HG03103 (cell line): Measurements from ENCODE around the gene FILIP1L.
A peak's percentile ranks its signal among the peaks of the same experiment; 100 is the strongest.

Experiments used
- ATAC-seq: cut with Tn5 transposase; IDR thresholded peaks from one replicate; pipeline ENCODE4 v1.9.1; 2021; ENCODE audit warnings: low read depth; ENCODE audit not compliant: unreplicated experiment

The FILIP1L gene

DNA sequence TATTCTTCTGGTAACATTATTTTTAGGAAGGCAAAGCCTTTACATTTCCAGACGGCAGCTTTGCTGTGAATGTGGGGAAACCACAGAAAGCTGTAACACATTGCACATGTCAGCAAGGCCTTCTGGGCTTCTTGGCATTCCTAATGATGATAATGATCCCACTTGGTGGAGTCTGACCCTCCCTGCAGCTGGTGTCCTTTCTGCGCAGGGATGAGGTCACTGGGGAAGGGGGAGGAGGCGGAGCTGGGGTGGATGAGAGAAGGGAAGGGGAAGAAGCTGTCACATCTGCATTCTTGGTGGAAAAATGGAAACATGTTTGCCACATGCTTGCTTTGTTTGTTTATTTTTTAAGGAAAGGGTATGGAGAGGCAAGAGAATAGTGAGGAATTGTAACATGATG is 68.6 kb downstream of the FILIP1L start:
- no peak for ATAC-seq

DNA sequence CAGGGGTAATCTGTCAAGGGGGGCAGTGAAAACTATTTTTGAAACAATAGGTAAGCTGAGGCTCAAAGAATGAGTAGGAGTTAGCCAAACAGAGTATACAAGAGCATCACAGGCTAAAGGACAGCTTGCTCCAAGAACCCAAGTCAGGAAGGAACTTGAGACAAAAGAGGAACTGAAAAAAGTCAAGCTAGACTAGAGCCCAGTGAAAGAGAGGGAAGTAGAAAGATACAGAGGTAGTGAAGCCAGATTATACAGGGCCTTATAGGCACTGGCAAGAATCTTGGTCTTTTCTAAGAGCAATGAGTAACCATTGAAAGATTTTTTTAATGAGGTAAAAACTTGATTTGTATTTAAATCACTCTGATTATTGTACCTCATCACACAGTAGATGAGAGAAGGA is 69.9 kb downstream of the FILIP1L start:
- ATAC-seq: peak; percentile 81

DNA sequence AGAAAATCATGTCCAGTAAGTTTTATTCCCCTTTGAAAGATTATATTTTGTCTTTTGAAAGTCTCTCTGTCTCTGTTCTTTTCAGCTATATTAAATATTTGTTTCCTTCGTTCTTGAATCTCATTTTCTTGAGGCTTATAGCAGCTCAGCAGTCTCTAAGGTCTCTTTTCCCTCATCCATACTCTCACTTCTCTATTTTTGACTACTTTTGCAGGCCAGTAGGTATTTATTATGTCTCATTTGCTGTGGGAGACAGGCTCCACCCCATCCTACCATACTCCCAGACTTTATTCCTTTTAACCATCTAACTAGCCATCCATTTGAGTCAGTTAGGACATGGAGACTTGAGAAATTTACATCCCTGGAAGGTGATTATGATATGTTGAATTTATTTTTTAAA is 71.0 kb downstream of the FILIP1L start:
- no peak for ATAC-seq

DNA sequence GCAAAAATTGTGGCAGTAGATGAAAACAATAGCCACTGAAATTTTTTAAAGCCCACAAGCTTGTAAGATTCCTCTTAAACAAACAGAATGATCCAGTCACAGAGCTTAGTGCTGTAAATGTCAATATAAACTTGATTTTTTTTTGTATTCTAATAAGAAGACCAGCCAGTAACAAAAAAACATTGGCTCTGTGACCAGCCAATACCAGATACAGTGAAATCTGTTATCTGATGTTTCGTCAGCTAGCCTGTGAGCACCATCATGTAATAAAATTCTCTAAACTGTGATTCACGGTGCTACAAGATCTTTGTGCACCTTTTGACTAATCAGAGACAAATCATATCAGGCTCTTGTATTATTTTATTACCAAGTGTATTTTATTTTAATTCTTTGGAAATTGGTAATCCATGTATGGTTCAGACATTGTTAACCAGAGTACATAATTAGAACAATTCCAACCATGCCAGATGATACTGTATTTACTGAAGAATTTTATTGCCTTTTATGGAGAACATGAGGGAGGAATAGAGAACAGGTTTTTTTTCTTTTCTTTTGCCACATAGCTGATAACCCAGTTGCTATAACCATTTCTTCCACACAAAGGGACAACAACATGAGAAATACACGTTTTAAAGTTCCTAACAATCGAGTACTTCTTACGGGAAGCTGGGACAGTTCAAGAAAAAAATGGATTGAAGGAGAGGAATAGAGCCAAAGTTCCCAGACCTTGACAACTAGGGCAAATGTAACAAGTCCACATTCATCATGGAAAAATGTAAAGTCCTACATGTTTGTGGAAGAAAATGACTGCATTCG is 71.9 kb downstream of the FILIP1L start:
- ATAC-seq: no peak

DNA sequence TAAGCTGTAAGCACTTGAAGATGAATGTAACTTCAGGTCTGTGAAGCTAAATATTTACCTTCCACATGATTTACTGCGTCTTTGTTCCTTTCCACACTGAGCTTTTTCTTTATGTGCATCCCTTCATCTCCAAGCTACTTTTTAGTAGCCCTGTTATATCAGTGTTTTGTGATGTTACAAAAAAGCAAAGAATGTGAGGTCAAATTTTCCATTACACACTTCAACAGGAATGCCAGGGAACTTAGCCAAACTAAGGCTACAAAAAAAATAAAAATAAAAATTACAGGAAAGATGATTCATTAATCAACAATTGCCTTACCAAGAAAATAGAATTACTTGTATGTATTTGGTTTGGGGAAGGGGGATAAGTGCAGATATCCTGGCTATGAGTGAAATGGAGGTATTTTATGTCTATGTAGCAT is 73.0 kb downstream of the FILIP1L start:
- ATAC-seq: no peak

DNA sequence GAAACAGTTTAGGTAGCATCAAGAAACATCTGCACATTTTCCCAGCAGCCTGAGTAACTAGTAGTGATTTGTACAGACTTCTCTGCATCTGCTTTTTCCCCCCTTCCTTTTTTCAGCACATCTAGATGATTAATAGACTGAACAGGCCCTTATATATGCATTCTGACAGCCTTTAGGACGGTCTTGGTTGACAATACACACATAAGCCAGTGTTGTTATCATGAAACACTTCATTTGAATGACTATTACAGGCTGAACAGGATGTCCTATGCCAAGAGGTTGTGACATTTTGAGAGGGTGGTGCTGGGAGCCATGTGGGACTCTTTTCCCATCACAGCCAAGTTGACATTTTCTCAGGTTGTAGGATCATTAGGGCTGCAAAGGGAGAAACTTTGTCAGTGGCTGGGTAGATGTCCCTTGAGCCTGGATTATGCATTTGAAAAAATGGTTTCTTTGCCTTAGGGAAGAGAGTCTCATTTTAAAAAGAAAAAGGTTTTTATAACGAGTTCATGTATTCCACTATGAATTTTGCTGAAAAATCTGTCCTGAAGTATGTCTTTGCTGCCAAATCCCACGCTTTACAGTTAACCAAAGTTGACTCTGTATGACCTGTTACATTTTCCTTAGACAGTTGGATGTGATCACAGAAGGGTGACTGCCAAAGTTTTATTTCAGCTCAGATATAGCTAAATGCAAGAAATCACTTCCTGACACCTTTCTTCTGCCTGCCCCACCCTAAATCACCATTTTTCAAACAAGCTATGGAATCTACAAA is 73.7 kb downstream of the FILIP1L start:
- ATAC-seq: no peak

DNA sequence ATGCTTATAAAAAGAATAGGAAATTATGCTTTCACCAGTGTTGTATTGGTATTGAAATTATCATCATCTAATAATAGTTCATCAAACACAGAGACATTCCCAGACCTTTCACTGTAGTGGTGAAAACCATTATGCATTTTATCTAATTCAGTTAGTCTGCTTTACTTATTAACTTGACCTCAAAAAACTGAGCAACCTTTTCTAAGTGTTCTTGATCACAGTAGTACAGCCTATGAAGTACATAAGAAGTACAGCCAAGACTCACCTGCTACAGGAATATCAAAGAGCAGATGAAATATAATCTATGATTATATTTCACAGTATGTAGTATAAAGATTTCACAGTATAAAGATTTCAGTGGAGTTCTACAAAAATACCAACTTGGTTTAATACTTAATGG is 75.2 kb downstream of the FILIP1L start:
- no peak for ATAC-seq

DNA sequence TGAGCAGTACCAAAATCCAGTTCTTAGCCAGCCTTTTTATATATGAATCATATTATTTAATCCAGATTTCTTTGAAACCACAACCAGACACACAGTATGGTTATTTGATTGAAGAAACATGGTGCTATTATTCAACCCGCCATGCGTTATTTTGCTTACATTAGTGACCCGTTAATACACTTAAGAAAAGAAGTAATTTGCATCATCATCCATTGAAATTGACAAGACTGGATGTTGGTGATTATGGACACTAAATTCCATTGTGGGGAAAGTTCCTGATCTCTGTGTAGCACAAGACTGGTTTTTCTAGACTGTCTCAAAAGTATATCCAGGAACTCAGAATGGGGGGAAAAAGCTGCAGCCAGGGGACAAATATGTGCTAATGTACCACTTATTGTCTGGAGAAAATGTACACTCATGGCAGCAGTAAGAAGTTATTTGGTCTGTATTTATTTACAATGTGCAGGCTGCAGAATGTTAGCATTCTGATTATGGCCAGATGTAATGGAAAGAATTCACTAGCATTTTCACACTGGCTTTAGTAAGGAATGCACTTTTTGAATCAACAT is 80.3 kb downstream of the FILIP1L start:
- no peak for ATAC-seq

DNA sequence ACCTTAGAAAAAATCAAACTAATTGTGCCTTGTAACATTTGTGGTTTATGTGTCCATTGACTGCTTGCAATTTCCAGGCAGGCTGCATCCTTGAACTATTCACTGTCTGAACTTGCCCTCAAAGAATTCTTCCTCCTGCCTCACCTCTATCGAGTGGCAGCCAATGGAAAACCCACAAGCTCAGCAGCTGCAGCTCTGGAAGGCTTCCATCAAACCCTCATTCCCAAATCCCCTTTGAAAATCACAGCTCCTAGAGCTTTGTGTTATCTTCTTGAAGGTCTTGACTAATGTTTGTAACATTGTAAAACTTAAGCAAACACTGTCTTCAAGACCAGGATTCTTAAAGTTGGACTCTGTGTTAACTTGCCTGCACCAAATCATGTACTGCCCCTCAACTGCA is 81.1 kb downstream of the FILIP1L start:
- no peak for ATAC-seq

DNA sequence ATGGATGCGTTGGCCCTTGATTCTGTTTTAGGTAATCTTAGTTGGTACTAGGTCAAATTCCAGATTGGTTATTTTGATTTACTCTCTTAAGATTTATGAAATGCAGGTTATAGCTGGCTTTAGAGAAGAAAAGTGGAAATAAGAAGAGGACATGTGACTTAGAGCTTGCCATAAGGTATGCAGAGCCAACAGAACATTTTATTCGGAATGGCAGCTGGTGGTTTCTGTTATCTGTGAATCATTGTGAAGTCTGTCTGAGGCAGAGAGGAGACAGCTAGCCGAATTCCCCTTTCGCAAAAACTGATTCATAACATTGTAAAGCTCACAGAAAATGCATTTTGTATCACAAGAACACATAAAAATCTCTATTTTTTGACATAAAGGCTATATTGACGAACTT is 82.1 kb downstream of the FILIP1L start:
- ATAC-seq: no peak

DNA sequence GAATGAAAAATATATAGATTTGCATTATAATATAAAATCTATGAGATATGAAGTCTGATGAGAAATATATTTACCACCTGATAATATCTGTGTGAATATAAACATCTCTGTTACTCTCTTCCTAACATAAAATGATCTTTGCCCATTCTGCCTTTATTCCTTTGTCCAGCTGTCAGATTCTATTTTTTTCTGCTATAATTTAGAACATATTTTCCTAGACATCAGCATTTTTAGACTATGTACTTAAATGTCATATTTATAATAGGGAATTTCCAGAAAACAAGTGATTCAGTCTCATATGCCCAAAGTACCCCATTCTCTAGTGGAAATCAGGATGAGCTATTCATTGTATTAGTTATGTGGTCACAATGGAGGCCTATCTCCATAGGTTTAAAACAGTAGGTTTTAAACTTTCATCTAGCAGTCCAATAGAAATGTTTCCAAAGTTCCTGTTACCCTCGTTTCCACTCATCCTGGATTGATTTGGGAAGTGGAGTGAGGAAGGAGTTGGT is 83.3 kb downstream of the FILIP1L start:
- no peak for ATAC-seq

DNA sequence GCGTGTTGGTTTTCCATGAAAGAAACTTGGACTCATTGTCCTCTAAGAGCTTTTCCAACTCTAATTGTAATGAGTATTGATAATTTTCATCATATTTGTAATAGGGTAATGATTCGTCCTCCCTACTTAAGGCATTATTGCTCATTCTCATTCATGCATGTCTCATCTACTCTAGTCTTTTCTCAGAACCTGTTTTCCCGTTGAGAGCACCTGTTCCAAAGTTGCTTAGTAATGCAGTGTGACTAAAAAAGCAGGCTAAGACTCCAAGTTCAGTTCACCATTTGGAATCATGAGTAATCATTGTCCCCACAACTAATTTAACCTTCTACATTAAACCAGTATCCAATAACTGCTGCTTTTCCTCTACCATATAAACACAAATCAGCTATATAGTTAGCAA is 84.0 kb downstream of the FILIP1L start:
- no peak for ATAC-seq

DNA sequence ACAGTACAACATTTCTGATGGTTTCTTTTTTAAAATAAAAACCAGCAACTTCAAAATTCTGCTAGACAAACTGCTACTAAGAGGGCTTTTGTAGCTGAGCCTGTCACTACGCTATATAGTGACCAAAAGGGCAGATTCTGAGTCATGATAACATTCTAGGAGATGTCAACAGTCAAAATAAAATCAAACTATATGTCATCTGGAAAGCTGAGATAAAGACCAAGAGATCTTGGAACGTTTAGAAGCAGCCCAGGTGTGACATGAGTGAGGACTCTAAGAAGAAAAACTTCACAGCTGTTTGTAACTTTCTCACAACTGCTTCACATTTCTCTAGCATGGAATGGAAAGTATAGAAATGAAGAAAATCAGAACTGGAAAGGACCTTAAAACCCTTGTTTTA is 84.6 kb downstream of the FILIP1L start:
- ATAC-seq: no peak

DNA sequence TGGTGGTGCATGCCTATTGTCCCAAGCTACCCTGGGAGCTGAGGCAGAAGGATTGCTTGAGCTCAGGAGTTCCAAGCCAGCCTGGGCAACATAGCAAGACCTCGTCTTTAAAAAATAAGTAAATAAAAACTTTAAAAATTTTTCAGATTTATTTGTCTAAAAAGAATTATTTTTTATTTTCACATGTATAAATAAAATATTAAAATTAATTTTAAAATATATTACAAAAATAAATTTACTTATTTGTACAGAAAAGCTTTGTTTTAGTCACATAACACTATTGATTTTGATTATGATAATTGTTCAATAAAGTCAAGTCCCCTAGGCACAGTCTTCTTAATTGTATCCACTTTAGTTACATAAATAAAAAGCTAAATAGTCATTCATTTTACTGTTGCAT is 85.2 kb downstream of the FILIP1L start:
- ATAC-seq: no peak

DNA sequence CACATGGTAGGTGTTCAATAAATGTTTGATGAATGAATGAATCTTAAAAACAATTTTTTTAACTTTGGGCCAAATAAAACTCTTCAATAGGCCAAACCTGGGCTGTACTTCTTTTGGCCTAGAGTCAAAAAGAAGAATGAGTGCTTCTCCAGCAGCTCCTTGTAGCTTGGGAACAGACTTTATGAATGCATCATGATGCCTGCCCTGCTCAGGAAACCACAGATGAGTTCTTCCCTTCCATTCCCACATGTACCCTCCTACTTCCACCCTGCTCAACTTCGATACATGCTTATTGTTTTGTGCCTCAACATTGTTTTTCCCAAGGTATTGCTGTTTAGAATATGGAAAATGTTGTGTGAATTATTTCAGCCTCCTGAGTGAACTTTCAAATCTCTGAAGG is 87.0 kb downstream of the FILIP1L start:
- no peak for ATAC-seq

DNA sequence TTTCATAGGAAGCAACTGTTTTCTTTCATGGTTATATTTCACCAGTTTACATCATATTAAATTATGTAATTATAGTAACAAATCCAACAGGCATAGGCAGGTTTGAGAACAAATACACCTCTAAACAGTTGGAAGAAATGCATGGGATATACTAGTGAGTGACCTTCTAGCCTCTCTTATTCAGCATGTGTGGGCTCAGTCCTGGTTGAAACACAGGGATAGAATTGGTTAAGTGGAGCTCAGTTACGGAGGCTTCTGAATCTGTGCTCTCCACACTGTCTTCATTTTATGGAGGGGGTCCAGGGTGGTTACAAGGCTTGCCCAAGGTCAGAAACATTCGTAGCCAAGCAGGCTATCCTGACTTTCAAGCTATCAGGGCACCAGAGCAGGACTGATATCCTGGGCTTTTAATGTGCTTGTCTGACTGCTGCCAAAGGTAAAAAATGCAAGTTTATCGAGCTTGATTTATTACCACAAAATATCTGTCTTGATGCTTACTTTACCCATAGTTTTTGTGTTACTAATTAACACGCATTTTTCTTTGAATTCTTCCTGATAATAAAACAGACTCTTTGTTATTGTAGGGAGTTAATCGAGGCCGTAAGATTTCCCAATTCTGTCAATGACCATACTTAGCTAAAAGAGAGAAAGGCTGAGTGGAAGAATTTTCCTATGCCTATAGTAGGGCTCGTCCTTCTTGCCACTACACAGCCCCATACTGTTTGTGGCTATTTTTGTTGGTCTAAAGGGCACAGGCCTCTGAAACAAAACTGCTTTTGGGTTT is 89.6 kb downstream of the FILIP1L start:
- no peak for ATAC-seq

DNA sequence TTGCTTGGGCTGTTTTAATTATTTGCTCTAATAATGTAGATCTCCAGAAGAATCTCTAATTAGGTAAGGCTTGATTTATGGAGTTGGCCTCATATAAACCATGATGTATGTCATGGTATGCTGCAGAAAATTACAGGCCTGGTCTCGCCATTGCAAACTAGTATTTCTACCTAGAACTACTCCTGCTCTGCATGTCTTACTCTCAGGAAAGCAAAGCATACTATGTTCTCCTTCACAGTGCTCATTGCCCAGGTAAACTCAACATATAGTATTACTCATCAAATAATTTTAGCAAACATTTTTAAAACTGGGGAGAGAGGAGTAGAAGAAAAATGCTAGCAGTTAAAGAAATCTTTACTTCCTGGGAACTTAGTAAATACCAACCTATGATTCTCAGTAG is 90.7 kb downstream of the FILIP1L start:
- ATAC-seq: no peak

DNA sequence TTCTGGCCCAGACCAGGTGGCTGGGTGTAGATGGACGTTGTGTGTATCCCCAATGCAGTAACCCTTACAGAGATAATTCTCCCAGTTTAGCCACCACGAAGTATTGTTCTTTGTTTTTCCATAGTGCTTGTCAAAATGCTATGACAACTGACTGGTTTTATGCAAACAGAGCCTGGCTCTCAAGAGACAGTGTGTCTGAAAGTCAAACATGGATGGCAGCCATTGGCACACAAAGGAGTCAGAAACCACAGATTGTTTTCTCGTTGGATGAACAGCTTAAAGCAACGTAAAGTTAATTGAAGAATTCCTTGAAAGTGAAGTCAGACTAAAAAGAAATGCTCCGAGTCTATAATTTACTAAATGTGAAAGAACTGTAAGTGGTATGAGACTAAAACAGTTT is 91.2 kb downstream of the FILIP1L start:
- no peak for ATAC-seq

DNA sequence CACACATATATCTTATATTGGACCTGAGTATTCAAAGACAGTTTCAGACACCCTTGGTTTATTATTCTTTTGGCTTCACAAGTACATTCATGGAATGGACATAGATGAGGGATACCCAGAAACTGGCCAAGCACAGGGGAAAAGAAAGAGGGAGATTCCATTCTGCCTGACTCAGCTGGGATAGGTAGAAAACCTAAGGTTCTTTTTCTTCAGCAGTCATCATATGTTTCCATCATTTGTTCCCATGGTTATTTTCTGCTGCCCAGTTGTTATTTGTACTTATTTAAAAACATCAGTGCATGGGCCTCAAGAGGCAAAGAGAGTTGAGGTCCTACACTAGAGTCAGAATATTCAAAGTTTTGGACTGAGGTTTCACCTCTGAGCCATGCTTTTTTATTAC is 91.8 kb downstream of the FILIP1L start:
- no peak for ATAC-seq

DNA sequence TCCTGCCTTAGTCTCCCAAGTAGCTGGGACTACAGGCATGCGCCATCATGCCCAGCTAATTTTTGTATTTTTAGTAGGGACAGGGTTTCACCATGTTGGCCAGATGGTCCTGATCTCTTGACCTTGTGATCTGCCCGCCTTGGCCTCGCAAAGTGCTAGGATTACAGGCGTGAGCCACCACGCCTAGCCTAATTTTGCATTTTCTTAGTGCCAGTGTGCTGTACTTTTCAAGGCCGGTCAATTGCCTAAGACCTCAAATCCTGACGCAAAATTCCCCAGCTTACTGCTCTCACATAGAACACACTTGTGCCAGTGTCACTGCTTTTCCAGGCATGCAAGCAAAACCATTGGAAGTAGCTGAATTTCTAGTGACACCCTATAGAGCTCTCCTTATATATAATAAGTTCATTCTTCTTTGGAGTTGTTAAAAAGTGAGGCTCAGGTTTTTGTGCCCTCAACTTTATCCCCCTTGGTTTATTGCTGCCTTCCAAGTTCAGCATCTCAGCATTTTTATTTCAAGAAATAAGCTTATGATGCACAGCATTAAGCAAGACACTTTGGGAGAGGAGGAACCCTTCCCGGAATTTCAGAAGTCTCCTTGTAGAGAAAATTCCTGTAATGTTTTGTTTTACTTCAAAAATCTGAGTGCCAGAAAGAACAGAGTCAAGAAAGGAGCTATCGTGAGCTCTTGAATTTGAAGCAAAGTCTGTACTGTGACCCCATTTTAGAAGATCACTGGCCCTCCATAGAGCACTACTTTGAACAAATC is 93.2 kb downstream of the FILIP1L start:
- ATAC-seq: no peak
